K562 (cell line): ENCODE results near the gene SYNGR3. TPM values are rescaled to one million over a fixed set of nuclear protein-coding genes. Genes with fewer than 3 reads are reported as not detected.

Experiments used
- CCNT2 ChIP-seq: IDR thresholded peaks from 2 replicates; pipeline ENCODE4 v1.6.1; 2011; ENCODE audit warnings: borderline replicate concordance, low read depth, mild to moderate bottlenecking, moderate library complexity, mixed read lengths, low read length; ENCODE audit not compliant: insufficient read length; ENCODE audit errors: extremely low read depth
- DMBX1 ChIP-seq: fragments of 250-450 bp; sonication (Bioruptor Pico); IDR thresholded peaks from 2 replicates; pipeline ENCODE4 v1.8.0; 2022; ENCODE audit warnings: inconsistent platforms, mild to moderate bottlenecking, moderate library complexity, borderline replicate concordance
- EP400 ChIP-seq: fragments of 450-650 bp; IDR thresholded peaks from 2 replicates; pipeline ENCODE4 v1.6.1; 2017; ENCODE audit warnings: antibody characterized with exemption, mild to moderate bottlenecking, moderate library complexity
- MIER1 ChIP-seq: fragments of 450-650 bp; IDR thresholded peaks from 2 replicates; pipeline ENCODE4 v1.6.1; 2016; ENCODE audit warnings: antibody characterized with exemption, mild to moderate bottlenecking, low read depth
- MYNN ChIP-seq, 2 experiments: sonication (generic); formaldehyde crosslinking in 1 of 2; IDR thresholded peaks; 2 replicates each; pipeline versions ENCODE4 v1.5.0 to v1.6.1; 2016 to 2020; ENCODE audit warnings: antibody characterized with exemption in 1 of 2, missing genetic modification reagents in 1 of 2
- RNF2 ChIP-seq: sonication (generic); IDR thresholded peaks from 2 replicates; pipeline ENCODE4 v1.6.1; 2016
- SIN3A ChIP-seq, 2 experiments: fragments of 150-350 bp in 1 of 2; IDR thresholded peaks; 2 replicates each; pipeline ENCODE4 v1.6.1; 2011 to 2016; ENCODE audit warnings: borderline replicate concordance in 2 of 2, low read depth in 2 of 2, low read length in 2 of 2, mild to moderate bottlenecking in 2 of 2, moderate library complexity in 2 of 2; ENCODE audit not compliant: control insufficient read depth in 1 of 2
- SMAD2 ChIP-seq: fragments of 150-350 bp; IDR thresholded peaks from 2 replicates; pipeline ENCODE4 v1.6.1; 2014; ENCODE audit warnings: low read depth, mild to moderate bottlenecking, low read length
- SMAD4 ChIP-seq: fragments of 250-450 bp; sonication (Bioruptor Pico); conservative IDR thresholded peaks from 2 replicates; pipeline ENCODE4 v1.8.0; 2021; ENCODE audit warnings: inconsistent platforms, mild to moderate bottlenecking, moderate library complexity
- SUPT5H ChIP-seq: fragments of 450-650 bp; IDR thresholded peaks from 2 replicates; pipeline ENCODE4 v1.6.1; 2016
- ZNF12 ChIP-seq: sonication (generic); formaldehyde crosslinking; IDR thresholded peaks from 2 replicates; pipeline ENCODE4 v1.4.0; 2020; ENCODE audit warnings: mild to moderate bottlenecking, missing genetic modification reagents
- polyA plus RNA-seq, 8 experiments: library from polyadenylated mRNA; depleted of rRNA in 4 of 8; stranded (reverse) in 5 of 8; unstranded in 3 of 8; fragments of >200 nt; fragmentation: Nextera tagmentation in 2 of 8; fragmentation: Illumina TruSeq in 1 of 8; extraction: Ambion mirVana in 2 of 8; extraction: Trizol in 1 of 8; gene quantifications; 2 replicates each; pipeline versions ENCODE4 v1.2.1 to v1.2.3, GENCODE V29; 2011 to 2014; ENCODE audit warnings: inconsistent platforms in 1 of 8, missing spikeins in 1 of 8
- total RNA-seq, 7 experiments: library from RNA; depleted of rRNA in 6 of 7; stranded (reverse); fragments of >200 nt in 6 of 7; fragmentation: Illumina TruSeq in 2 of 7; extraction: Trizol in 2 of 7; gene quantifications; 2 replicates each; pipeline versions ENCODE4 v1.2.1 to v1.2.3, GENCODE V29; 2011 to 2021; ENCODE audit warnings: low replicate concordance in 1 of 7
- TF ChIP-seq, protein P1 (sequence below): sonication (generic); formaldehyde crosslinking; IDR thresholded peaks from 2 replicates; pipeline ENCODE4 v1.9.0; 2022; ENCODE audit warnings: mild to moderate bottlenecking, missing genetic modification reagents
- TF ChIP-seq, protein P2 (sequence below): fragments of 450-650 bp; formaldehyde crosslinking; IDR thresholded peaks from 2 replicates; pipeline ENCODE4 v1.4.0; 2022; ENCODE audit warnings: missing genetic modification characterization

The SYNGR3 gene
- total and polyA plus RNA-seq, 9 of the 15 experiments (the other 6 are each of a cell fraction or from before 2014, with no cell fraction given) = 3.7 to 69.2 (median 36.3) TPM

DNA sequence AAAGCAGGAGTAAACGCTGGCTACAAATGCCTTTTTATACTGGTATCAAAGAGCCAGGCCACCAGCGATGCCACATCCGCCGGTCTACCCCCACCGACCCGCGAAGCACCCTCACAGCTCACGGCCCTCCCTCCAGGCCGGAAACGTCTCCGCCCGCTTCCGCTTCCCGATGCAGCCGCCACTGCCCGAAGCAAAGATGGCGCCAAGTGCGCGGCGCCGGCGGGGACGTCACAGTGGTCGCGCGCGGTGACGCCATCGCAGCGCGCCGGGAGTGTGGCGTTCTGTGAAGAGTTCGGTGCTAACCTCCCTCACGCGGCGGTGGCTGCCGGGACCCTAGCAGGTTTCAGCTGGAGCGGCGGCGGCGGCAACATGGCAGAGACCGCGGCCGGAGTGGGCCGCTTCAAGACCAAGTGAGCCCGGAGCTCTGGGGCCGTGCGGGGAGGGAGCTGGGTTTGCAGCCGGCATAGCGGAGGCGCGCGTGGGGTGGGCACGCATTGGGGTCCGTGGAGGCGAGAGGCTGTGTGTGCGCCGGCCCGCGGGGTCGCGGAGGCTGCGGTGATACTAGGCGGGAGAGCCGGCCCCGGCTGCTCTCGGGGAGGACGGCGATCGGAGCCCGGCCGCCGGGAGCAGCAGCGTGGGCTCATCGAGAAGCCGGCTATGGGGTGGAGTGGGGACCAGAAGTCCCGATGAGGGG is 17.8 kb upstream of the SYNGR3 start, which contains the start of gene TBL3 (continued):
- TF ChIP-seq, protein P1, sequence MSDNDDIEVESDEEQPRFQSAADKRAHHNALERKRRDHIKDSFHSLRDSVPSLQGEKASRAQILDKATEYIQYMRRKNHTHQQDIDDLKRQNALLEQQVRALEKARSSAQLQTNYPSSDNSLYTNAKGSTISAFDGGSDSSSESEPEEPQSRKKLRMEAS = peak; percentile 91
- no peak for TF ChIP-seq SMAD2
- no peak for TF ChIP-seq MIER1
- TF ChIP-seq SUPT5H = peak; percentile 85
- peak; percentile 50; the same call in 1 of the 2 replicates for TF ChIP-seq RNF2
- peak; percentile 77; the same call in 1 of the 2 replicates for TF ChIP-seq DMBX1 (CRISPR knock-in tag)
- peak; percentile 71; the same call in 1 of the 2 replicates for TF ChIP-seq MYNN (IDR thresholded peaks at IDR 0.05)
- no peak for TF ChIP-seq MYNN (CRISPR knock-in tag; IDR thresholded peaks at IDR 0.05)
- TF ChIP-seq, protein P2, sequence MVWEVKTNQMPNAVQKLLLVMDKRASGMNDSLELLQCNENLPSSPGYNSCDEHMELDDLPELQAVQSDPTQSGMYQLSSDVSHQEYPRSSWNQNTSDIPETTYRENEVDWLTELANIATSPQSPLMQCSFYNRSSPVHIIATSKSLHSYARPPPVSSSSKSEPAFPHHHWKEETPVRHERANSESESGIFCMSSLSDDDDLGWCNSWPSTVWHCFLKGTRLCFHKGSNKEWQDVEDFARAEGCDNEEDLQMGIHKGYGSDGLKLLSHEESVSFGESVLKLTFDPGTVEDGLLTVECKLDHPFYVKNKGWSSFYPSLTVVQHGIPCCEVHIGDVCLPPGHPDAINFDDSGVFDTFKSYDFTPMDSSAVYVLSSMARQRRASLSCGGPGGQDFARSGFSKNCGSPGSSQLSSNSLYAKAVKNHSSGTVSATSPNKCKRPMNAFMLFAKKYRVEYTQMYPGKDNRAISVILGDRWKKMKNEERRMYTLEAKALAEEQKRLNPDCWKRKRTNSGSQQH (CRISPR knock-in tag) = peak; percentile 72; the same call in 1 of the 2 replicates
- TF ChIP-seq ZNF12 (CRISPR knock-in tag) = peak; percentile 84; the same call in 1 of the 2 replicates
- TF ChIP-seq SMAD4 (CRISPR knock-in tag) = peak; percentile 81
- peak; percentile 91 for TF ChIP-seq CCNT2
- TF ChIP-seq SIN3A (IDR thresholded peaks at IDR 0.05; ENCODE audit: borderline replicate concordance in 2 of 2, control insufficient read depth in 1 of 2, low read depth in 2 of 2, low read length in 2 of 2) = peak; percentile 95 to 99
- peak; percentile 96 for TF ChIP-seq EP400
- TF ChIP-seq, all 486 proteins: peak for 179
